Measurements from ENCODE around the gene POLD1.
"Not testable (repeated sequence)": the region's sequence is repeated elsewhere in the genome, so short reads cannot be mapped to it uniquely, and the experiment has no call there.

POLD1 gene

DNA sequence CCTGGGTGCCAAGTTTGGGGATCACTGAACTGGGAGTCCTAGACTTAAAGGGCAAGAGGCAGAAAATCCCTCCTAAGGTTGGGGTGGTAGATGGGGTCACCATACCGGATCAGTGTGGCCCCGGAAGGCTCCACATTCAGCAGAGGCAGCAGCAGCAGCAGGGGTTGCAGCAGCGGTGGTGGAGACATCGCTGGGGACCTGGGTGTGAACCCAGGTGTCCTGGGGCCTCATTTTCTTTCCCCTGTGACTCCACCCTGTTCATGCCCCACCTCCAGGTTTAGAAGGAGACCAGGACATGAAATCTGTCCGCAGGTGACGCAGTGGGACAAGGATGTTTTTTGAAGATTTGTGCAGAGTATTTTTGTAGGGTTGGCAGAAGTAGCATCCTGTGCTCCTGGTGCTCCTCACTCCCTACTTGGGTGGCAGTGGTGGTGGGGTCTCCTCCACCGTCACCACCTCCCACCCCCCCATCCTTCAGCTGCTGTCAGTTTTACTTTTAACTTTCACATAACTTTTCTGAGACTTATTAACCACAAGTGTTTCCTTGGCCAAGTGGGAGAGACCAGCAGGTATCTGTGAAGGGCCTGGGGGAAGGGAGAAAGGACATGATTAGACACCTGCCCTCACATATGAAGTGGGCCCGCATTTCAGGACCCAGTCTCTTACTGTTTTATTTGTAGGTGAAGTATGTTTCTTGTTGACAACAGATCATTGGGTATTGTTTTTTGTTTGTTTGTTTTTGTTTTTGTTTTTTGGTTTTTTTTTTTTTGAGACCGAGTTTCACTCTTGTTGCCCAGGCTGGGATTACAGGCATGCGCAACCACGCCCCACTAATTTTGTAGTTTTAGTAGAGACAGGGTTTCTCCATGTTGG lies 18.5 kb upstream of the POLD1 start, which contains the start of gene NAPSA:
Gene NAPSA, minus strand, starts transcription at position 206 of the 873 bp plus-strand sequence. Its CDS starts 18 bp downstream, at position 188.
- no peak for DNase-seq

DNA sequence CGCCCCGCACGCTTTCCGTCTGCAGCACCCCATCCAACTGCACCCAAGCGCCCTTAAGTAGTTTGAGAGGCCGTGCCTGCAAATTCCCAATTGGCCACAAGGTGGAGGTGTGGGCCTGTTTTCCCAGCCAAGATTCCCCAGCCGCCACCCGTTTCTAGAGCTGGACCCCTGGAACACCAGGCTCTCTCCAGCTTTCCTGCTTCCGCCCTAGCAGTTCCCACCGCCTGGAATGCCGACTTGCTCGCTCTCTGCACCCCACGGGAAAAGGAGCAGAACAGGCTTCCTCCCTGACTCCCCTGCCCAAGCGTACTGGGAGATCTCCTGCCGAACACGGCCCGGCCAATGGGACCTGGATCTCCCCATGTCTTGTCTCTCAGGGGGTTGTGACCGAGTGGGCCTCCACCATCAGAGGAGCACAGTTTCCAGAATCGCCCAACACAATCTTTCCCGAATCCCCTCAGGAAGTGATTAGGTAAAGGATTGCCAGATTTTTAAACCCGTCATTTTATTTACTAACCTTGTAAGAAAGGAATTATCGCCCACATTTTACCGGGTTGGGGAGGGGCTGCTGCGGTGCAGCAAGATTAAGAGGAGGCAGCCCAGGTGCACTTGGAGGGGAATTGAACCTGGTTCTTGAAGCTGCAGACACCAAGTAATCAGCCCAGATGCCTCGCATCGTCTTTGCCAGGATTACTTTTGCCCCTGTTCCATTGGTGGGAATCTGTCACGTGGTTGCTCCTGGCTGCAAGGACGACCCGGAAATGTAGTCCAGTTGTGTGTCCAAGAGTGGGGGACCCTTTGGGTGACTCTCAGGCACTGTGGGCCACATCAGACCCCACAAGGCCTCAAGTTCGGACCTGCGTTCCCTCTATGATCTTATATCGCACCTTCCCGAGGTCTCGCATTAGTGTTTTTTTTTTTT lies 15.2 kb upstream of the POLD1 start:
- DNase-seq = peak; percentile 91

GRCh38 chr19:50371914-50372475 lies 12.2 kb upstream of the POLD1 start:
- no peak for DNase-seq

GRCh38 chr19:50376166-50377050 lies 7.7 kb upstream of the POLD1 start, which contains the start of gene NR1H2:
Gene NR1H2, plus strand, starts transcription at chr19:50376457. Its CDS starts 1,149 bp downstream, at chr19:50377606.
- DNase-seq = peak; percentile 99

DNA sequence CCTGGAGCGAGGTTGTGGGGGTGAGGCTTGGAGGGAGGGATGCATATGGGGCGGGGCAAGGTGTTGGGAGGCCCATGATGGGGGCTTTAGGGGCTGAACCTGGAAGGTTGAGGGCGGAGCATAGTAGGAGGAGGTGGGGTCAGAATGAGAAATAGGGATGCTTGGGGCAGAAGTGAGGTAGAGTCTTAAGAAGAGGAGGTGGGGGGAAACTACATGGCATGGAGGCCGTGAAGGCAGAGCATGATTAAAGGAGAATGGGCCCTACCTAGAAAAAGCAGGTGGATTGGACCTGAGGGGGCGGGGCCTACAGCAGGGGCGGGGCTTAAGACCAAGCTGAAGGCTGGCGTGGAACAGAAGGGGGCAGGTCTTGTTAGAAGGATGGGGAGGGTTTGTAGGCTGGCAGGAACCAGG lies 7.1 kb upstream of the POLD1 start:
- no peak for DNase-seq

- DNase-seq = no peak
Observed at GRCh38 chr19:50377517-50377916, 6.6 kb upstream of the POLD1 start.

DNA sequence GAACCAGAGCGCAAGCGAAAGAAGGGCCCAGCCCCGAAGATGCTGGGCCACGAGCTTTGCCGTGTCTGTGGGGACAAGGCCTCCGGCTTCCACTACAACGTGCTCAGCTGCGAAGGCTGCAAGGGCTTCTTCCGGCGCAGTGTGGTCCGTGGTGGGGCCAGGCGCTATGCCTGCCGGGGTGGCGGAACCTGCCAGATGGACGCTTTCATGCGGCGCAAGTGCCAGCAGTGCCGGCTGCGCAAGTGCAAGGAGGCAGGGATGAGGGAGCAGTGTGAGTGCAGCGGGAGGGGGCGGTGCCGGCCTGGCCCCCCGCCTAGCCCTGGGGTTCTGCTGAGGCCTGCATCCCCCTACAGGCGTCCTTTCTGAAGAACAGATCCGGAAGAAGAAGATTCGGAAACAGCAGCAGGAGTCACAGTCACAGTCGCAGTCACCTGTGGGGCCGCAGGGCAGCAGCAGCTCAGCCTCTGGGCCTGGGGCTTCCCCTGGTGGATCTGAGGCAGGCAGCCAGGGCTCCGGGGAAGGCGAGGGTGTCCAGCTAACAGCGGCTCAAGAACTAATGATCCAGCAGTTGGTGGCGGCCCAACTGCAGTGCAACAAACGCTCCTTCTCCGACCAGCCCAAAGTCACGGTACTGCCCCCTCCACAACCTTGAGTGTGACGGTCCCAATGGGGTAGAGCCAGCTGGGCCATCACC lies 5.8 kb upstream of the POLD1 start:
- no peak for DNase-seq

- no peak for DNase-seq
Observed at GRCh38 chr19:50378863-50379236, 5.3 kb upstream of the POLD1 start.

- no peak for DNase-seq
Observed at GRCh38 chr19:50379602-50380001, 4.5 kb upstream of the POLD1 start.

DNA sequence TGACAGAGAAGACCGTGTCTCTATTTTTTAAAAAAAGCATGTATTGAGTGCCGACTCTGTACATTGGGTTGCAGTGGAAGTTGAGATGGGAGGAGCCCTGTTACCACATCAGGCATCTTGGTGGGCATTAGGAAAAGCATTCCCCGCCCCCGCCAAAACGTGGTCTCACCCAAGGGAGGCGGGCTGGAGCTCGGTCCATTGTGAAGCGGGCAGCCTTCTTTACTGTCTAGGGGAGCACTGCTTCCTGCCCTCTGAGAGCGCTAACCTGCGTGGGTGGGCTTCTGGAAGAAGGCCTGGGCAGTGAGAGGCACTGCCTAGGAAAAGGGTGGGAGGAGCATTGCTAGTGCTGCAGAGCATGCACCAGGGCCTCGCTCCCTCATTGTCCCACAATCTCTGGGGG lies 4.0 kb upstream of the POLD1 start:
- DNase-seq = no peak

- DNase-seq = no peak
Observed at GRCh38 chr19:50380751-50381151, 3.4 kb upstream of the POLD1 start.

- no peak for DNase-seq
Observed at GRCh38 chr19:50381881-50382729, 2.0 kb upstream of the POLD1 start.

DNA sequence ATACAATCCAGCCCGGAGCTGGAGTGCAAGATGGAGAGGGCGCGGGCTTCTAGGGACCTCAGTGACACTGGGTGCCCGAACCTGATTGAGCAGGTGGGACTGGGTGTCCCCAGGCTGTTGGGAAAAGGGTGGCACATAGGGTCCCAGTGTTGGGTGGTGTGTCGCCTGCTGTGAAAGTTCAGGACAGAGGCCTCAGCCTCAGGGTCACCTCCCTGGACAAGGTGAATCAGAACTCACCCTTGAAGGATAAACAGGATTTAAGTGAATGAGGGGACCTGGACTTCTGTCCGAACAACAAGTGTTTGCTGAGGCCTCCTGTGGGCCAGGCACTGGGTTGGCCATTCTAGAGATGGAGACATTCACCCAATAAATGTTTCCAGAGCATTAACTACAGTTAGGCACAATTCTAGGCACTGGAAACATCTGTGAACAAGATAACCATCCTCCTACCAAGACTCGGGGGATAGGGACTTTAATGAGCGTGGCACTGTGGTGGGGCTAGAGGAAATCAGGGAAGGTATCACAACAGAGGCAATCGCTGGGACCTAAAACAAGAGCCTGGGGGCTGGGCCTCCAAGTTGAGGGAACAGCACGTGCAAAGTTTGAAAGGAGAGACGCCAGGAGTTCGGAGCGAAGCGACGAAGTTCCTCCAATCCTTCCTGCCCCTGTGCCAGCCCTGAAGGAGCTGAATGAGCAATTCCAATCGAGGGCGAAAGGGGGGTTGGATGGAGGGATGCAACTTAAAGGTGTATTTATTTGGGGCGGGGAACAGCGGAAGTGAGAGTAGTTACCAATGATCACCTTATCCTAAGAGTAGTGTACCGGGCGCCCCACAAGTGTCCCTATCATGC lies 921 bp upstream of the POLD1 start:
- no peak for DNase-seq

- DNase-seq = peak; percentile 25
Observed at GRCh38 chr19:50384685-50385535, 763 bp downstream of the POLD1 start.

GRCh38 chr19:50387176-50387867 lies 3.2 kb downstream of the POLD1 start:
- no peak for DNase-seq

GRCh38 chr19:50387868-50388245 lies 3.7 kb downstream of the POLD1 start:
- DNase-seq = no peak

DNA sequence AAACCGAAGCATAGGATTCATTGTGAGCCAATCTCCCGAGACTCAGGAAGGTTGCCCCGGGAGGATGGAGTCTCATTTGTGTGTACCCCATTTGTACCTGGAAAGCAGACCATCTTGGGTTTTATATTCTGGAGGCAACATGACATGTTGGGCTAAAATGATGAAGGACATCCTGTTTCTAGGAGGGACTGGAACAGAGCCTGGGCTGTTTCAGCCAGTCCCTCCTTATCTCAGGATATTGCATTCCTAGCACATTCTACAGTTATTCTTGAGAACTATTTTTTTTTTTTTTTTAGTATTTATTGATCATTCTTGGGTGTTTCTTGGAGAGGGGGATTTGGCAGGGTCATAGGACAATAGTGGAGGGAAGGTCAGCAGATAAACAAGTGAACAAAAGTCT lies 6.1 kb downstream of the POLD1 start:
- DNase-seq = not testable (repeated sequence)

- DNase-seq = not testable (repeated sequence)
Observed at GRCh38 chr19:50390952-50391351, 6.8 kb downstream of the POLD1 start.

Data from NCI-H69 (cell line).